Prostate gland (tissue), 2 donors: ENCODE data around the gene RBBP8. TPM values are rescaled to one million over a fixed set of nuclear protein-coding genes. Genes with fewer than 3 reads are reported as not detected.

Experiments used
- DNase-seq: peaks from one replicate; pipeline ENCODE4 v3.0.0-alpha.2; 2019; ENCODE audit warnings: low spot score
- H3K27ac ChIP-seq, 2 donors: fragments of 200-600 bp; sonication (generic); 2 replicates each; pipeline ENCODE4 v1.5.1; 2017 to 2019
- H3K27me3 ChIP-seq: fragments of 200-600 bp; sonication (generic); replicated peaks from 2 replicates; pipeline ENCODE4 v1.5.1; 2019; ENCODE audit not compliant: insufficient read depth
- H3K36me3 ChIP-seq, 2 donors: fragments of 200-600 bp; sonication (generic); 1 replicate in 1 of 2; 2 replicates in 1 of 2; pipeline versions ENCODE4 v1.5.1 to v1.8.1; 2017 to 2019
- H3K4me1 ChIP-seq: fragments of 200-600 bp; sonication (generic); replicated peaks from 2 replicates; pipeline ENCODE4 v1.5.1; 2019
- H3K4me3 ChIP-seq, 2 donors: fragments of 200-600 bp; sonication (generic); 2 replicates each; pipeline ENCODE4 v1.5.1; 2017 to 2019
- H3K9me3 ChIP-seq: fragments of 200-600 bp; sonication (generic); 2 replicates; pipeline ENCODE4 v1.5.1; 2017
- POLR2A ChIP-seq: fragments of 450-650 bp; IDR thresholded peaks from one replicate; pipeline ENCODE4 v1.6.1; 2016; ENCODE audit warnings: antibody characterized with exemption, mild to moderate bottlenecking
- POLR2AphosphoS5 ChIP-seq: sonication (generic); formaldehyde crosslinking; IDR thresholded peaks from one replicate; pipeline ENCODE4 v1.6.1; 2017; ENCODE audit warnings: antibody characterized with exemption
- WGBS: methylation state at CpG from one replicate; pipeline ENCODE4 v1.1.5; 2018; 5-methylcytosine and 5-hydroxymethylcytosine counted together
- intact Hi-C: fragments of 100-400 bp; cut with DNase I; formaldehyde crosslinking; loops from one replicate; pipeline ENCODE4 v1.14.2; 2022
- total RNA-seq, 2 donors: library from RNA; depleted of rRNA; stranded (reverse); fragments of >200 nt; gene quantifications; one replicate each; pipeline ENCODE4 v1.1.0, GENCODE V29; 2016
- TF ChIP-seq, protein P1 (sequence below), 4 experiments: fragments of 200-600 bp in 2 of 4; fragments of 450-650 bp in 2 of 4; sonication (generic) in 2 of 4; IDR thresholded peaks; 1 replicate in 3 of 4; 2 replicates in 1 of 4; pipeline ENCODE4 v1.5.1; 2016 to 2019; ENCODE audit warnings: antibody characterized with exemption in 4 of 4, mild to moderate bottlenecking in 2 of 4, moderate library complexity in 2 of 4

RBBP8 gene
- total RNA-seq, 2 donors from 2014 or later = 31.8 to 44.6 TPM

- Histone ChIP-seq H3K36me3 (no peaks in the 10 kb centered on the region), H3K9me3 (no peaks in the 10 kb centered on the region), H3K27me3 (no peaks in the 10 kb centered on the region), H3K4me1 (no peaks in the 10 kb centered on the region), H3K27ac (no peak overlapping the region), H3K4me3 (no peak overlapping the region)
- TF ChIP-seq, protein P1, sequence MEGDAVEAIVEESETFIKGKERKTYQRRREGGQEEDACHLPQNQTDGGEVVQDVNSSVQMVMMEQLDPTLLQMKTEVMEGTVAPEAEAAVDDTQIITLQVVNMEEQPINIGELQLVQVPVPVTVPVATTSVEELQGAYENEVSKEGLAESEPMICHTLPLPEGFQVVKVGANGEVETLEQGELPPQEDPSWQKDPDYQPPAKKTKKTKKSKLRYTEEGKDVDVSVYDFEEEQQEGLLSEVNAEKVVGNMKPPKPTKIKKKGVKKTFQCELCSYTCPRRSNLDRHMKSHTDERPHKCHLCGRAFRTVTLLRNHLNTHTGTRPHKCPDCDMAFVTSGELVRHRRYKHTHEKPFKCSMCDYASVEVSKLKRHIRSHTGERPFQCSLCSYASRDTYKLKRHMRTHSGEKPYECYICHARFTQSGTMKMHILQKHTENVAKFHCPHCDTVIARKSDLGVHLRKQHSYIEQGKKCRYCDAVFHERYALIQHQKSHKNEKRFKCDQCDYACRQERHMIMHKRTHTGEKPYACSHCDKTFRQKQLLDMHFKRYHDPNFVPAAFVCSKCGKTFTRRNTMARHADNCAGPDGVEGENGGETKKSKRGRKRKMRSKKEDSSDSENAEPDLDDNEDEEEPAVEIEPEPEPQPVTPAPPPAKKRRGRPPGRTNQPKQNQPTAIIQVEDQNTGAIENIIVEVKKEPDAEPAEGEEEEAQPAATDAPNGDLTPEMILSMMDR (IDR thresholded peaks at IDR 0.05) = peak in 3 of 4 experiments; percentile 43 to 68 (median 65)
- TF ChIP-seq POLR2A (no peak), POLR2AphosphoS5 (no peak)
- WGBS = 93% methylated on average over 2 of the region's 2 CpGs
- intact Hi-C loops = loop anchor here (10.0 kb wide), 1 partner anchor 205 kb away; the partner anchor contains the start of gene CABLES1
- DNase-seq = peak; percentile 67
These were observed 2.9 kb upstream of the RBBP8 start for GRCh38 chr18:22930089-22930713.

DNA sequence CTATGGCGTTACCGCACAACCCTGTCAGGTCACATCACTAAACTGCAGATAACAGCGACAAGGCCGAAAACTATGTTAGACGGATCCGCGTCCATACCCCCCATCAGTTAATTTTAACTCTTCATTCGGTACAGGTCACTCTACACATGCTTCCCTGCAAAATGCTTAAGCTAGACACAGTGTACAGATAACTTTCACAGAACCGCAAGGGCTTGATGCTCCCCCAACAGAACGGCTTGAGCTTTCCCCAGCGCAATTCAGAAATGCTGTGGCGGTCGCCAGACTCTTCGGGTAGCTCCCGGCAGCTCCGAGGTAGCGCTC is 283 bp upstream of the RBBP8 start:
- intact Hi-C loops = loop anchor here (10.0 kb wide), 1 partner anchor 202 kb away; the partner anchor contains the start of gene CABLES1
- Histone ChIP-seq H3K4me3 (peak overlapping the region; percentile 85 to 90), H3K36me3 (no peaks in the 10 kb centered on the region), H3K27me3 (no peaks in the 10 kb centered on the region), H3K9me3 (no peaks in the 10 kb centered on the region), H3K27ac (peak overlapping the region; percentile 99), H3K4me1 (no peaks in the 10 kb centered on the region)
- under 1% methylated on average over 17 of the region's 17 CpGs for WGBS
- TF ChIP-seq, protein P1 (IDR thresholded peaks at IDR 0.05) = no peak
- TF ChIP-seq POLR2AphosphoS5 = no peak
- TF ChIP-seq POLR2A = no peak
- DNase-seq = no peak

DNA sequence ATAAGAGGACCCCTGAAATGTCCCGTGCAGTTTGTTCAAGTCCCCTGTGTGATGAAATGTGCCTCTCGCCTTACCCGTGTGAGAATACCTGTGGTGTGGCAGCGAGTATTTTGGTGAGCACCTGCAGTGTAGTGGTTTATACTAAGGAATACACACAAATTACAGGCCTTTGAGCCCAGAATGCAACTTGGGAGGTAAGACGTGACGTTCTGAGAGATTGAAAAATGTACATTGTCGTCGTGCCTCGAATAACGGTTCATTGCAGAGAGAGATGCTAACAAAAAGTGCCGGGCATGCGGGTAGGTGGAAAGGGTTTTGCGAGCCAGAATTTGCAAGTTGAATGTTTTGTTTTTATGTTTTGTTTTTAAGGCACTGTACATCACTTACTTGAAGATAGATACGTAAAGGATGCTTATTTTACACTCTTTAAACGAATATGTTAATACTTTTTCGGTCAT is 867 bp downstream of the RBBP8 start:
- TF ChIP-seq, protein P1 (IDR thresholded peaks at IDR 0.05) = no peak
- no peak for TF ChIP-seq POLR2AphosphoS5
- TF ChIP-seq POLR2A = no peak
- intact Hi-C loops = loop anchor here (10.0 kb wide), 1 partner anchor 201 kb away; the partner anchor contains the start of gene CABLES1
- Histone ChIP-seq H3K9me3 (no peaks in the 10 kb centered on the region), H3K4me1 (no peaks in the 10 kb centered on the region), H3K27ac (peak overlapping the region; percentile 99), H3K27me3 (no peaks in the 10 kb centered on the region), H3K36me3 (no peaks in the 10 kb centered on the region), H3K4me3 (peak overlapping the region; percentile 85 to 90)
- DNase-seq = no peak
- WGBS = 12% methylated on average over 16 of the region's 16 CpGs

- Histone ChIP-seq H3K36me3 (no peaks in the 10 kb centered on the region), H3K9me3 (no peaks in the 10 kb centered on the region), H3K27me3 (no peaks in the 10 kb centered on the region), H3K4me1 (no peaks in the 10 kb centered on the region), H3K4me3 (no peak overlapping the region), H3K27ac (no peak overlapping the region)
- intact Hi-C loops = loop anchor here (10.0 kb wide), 1 partner anchor 200 kb away; the partner anchor contains the start of gene CABLES1
- WGBS = 88% methylated on average over 1 of the region's 1 CpG
- TF ChIP-seq, protein P1 (IDR thresholded peaks at IDR 0.05) = no peak
- DNase-seq = no peak
These were observed 1.7 kb downstream of the RBBP8 start for GRCh38 chr18:22934789-22935188.

DNA sequence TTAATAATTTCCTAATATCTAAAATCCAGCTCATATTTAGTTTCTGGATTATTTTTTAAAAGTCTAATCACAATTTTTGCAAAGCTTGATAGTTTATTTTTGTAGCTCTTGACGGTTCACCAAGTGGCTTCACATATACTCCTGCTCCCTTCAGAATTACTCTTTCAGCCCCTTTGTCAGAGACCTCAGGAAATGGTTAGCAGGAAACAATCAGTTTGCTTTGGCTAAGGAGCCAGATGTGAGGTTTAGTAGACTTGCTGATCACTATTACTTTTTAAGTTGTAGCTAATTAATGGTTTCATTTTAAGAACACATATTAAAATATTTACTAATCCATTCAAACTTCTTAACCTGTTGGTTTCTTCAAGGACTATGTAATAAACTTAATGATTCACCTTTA is 2.3 kb downstream of the RBBP8 start:
- H3K27ac ChIP-seq = no peak overlapping the region
- H3K27me3 ChIP-seq = no peaks in the 10 kb centered on the region
- H3K36me3 ChIP-seq = no peaks in the 10 kb centered on the region
- H3K4me1 ChIP-seq = no peaks in the 10 kb centered on the region
- DNase-seq = no peak
- H3K9me3 ChIP-seq = no peaks in the 10 kb centered on the region
- TF ChIP-seq POLR2AphosphoS5 (no peak), POLR2A (no peak)
- TF ChIP-seq, protein P1 (IDR thresholded peaks at IDR 0.05) = no peak
- intact Hi-C loops = loop anchor here (10.0 kb wide), 1 partner anchor 199 kb away; the partner anchor contains the start of gene CABLES1
- 47% methylated on average over 1 of the region's 1 CpG for WGBS
- no peak overlapping the region for H3K4me3 ChIP-seq
